Thoracic aorta (tissue), 2 donors: ENCODE measurements around the gene ISOC2. TPM values are rescaled to one million over a fixed set of nuclear protein-coding genes. Genes with fewer than 3 reads are reported as not detected.
"Not testable (repeated sequence)": the region's sequence is repeated elsewhere in the genome, so short reads cannot be mapped to it uniquely, and the experiment has no call there.

ENCODE experiments used
- ATAC-seq: fragments of 150-250 bp; one replicate; pipeline ENCODE4 v1.8.0; 2017; ENCODE audit warnings: low read depth; ENCODE audit not compliant: insufficient number of reproducible peaks, low FRiP score
- DNase-seq: peaks from one replicate; pipeline ENCODE4 v3.0.0-alpha.2; 2020; ENCODE audit warnings: low spot score
- H3K27ac ChIP-seq, 2 donors: fragments of 200-600 bp; sonication (generic); 1 replicate in 1 of 2; 2 replicates in 1 of 2; pipeline ENCODE4 v1.5.1; 2016; ENCODE audit warnings: mild to moderate bottlenecking in 2 of 2, moderate library complexity in 2 of 2
- H3K27me3 ChIP-seq: fragments of 200-600 bp; sonication (generic); replicated peaks from 2 replicates; pipeline ENCODE4 v1.6.0; 2016; ENCODE audit warnings: mild to moderate bottlenecking; ENCODE audit not compliant: insufficient read depth
- H3K36me3 ChIP-seq: fragments of 200-600 bp; sonication (generic); one replicate; pipeline ENCODE4 v1.5.1; 2016
- H3K4me1 ChIP-seq, 2 donors: fragments of 200-600 bp; sonication (generic); 1 replicate in 1 of 2; 2 replicates in 1 of 2; pipeline versions ENCODE4 v1.5.1 to v1.6.0; 2016; ENCODE audit warnings: low read depth in 2 of 2, mild to moderate bottlenecking in 1 of 2; ENCODE audit not compliant: control insufficient read depth in 1 of 2
- H3K4me3 ChIP-seq: fragments of 200-600 bp; sonication (generic); 2 replicates; pipeline ENCODE4 v1.5.1; 2016; ENCODE audit warnings: mild to moderate bottlenecking
- H3K9me3 ChIP-seq: fragments of 200-600 bp; sonication (generic); 2 replicates; pipeline ENCODE4 v1.5.1; 2016
- CTCF ChIP-seq: fragments of 200-600 bp; sonication (generic); IDR thresholded peaks from one replicate; pipeline ENCODE4 v1.5.1; 2019; ENCODE audit warnings: antibody characterized with exemption
- total RNA-seq, 2 donors: library from RNA; depleted of rRNA; stranded (reverse); fragments of >200 nt; gene quantifications; one replicate each; pipeline versions ENCODE4 v1.1.0 to v1.2.3, GENCODE V29; 2016

The ISOC2 gene
- total RNA-seq, 2 donors from 2014 or later, result 18.8 to 27.4 TPM

GRCh38 chr19:55452749-55453346 is 8.6 kb downstream of the ISOC2 start:
- Histone ChIP-seq H3K4me3 (no peak overlapping the region), H3K27me3 (no peaks in the 10 kb centered on the region), H3K9me3 (no peaks in the 10 kb centered on the region), H3K27ac (no peak overlapping the region), H3K36me3 (no peaks in the 10 kb centered on the region), H3K4me1 (peaks cover 10 to 19% of the 10 kb centered on the region in 2 donors)
- DNase-seq (no peak), ATAC-seq (no peak)
- TF ChIP-seq CTCF, result no peak

- Histone ChIP-seq H3K4me1 (peaks cover 10 to 19% of the 10 kb centered on the region in 2 donors), H3K4me3 (peak overlapping the region; percentile 39), H3K27ac (no peak overlapping the region), H3K27me3 (no peaks in the 10 kb centered on the region), H3K9me3 (no peaks in the 10 kb centered on the region), H3K36me3 (no peaks in the 10 kb centered on the region)
- DNase-seq (no peak), ATAC-seq (no peak)
- no peak for TF ChIP-seq CTCF
Measured at GRCh38 chr19:55451965-55452748, 9.3 kb downstream of the ISOC2 start.

GRCh38 chr19:55451163-55451964 is 10.1 kb downstream of the ISOC2 start:
- Histone ChIP-seq H3K27ac (no peak overlapping the region), H3K4me1 (peaks cover 10 to 19% of the 10 kb centered on the region in 2 donors), H3K9me3 (no peaks in the 10 kb centered on the region), H3K27me3 (no peaks in the 10 kb centered on the region), H3K36me3 (no peaks in the 10 kb centered on the region), H3K4me3 (peak overlapping the region; percentile 39)
- no peak for TF ChIP-seq CTCF
- DNase-seq (no peak), ATAC-seq (no peak)

- no peak overlapping the region for H3K27ac ChIP-seq
- no peak for ATAC-seq
- TF ChIP-seq CTCF, result no peak
- H3K9me3 ChIP-seq, result no peaks in the 10 kb centered on the region
- no peak overlapping the region for H3K4me3 ChIP-seq
- no peak for DNase-seq
- no peaks in the 10 kb centered on the region for H3K36me3 ChIP-seq
- H3K4me1 ChIP-seq, result peaks cover 10 to 19% of the 10 kb centered on the region in 2 donors
- H3K27me3 ChIP-seq, result no peaks in the 10 kb centered on the region
Measured at GRCh38 chr19:55449469-55449868, 12.0 kb downstream of the ISOC2 start.

- H3K36me3 ChIP-seq, H3K9me3 ChIP-seq, ATAC-seq, DNase-seq, H3K27me3 ChIP-seq, H3K27ac ChIP-seq, H3K4me3 ChIP-seq: not testable (repeated sequence)
- H3K4me1 ChIP-seq, result peaks cover 10 to 19% of the 10 kb centered on the region in 2 donors
Measured at GRCh38 chr19:55448175-55448490, 13.3 kb downstream of the ISOC2 start.
